CD14-positive monocyte (primary cell): ENCODE results near the gene USP24. TPM values are rescaled to one million over a fixed set of nuclear protein-coding genes. Genes with fewer than 3 reads are reported as not detected.
A peak's percentile ranks its signal among the peaks of the same experiment; 100 is the strongest.

ENCODE experiments used
- DNase-seq, 3 donors: peaks; one replicate each; pipeline ENCODE4 v3.0.0-alpha.2; 2011 to 2022
- H2AFZ ChIP-seq: 2 replicates; pipeline ENCODE4 v1.6.0; 2012; ENCODE audit warnings: mild to moderate bottlenecking, low read depth, low read length, inconsistent platforms; ENCODE audit not compliant: insufficient read depth, poor library complexity, severe bottlenecking
- H3K27ac ChIP-seq, 2 donors: 1 replicate in 1 of 2; 2 replicates in 1 of 2; pipeline ENCODE4 v1.5.1; 2012 to 2013; ENCODE audit warnings: low read length in 2 of 2, control low read depth in 1 of 2, inconsistent platforms in 1 of 2, low read depth in 1 of 2, mild to moderate bottlenecking in 1 of 2
- H3K27me3 ChIP-seq, 2 donors: one replicate each; pipeline versions ENCODE4 v1.6.0 to v1.6.1; 2011 to 2013; ENCODE audit warnings: low read length in 2 of 2; ENCODE audit not compliant: control insufficient read depth in 2 of 2, insufficient read depth in 2 of 2
- H3K36me3 ChIP-seq, 2 donors: replicated peaks in 1 of 2; 1 replicate in 1 of 2; 2 replicates in 1 of 2; pipeline versions ENCODE4 v1.5.1 to v1.6.1; 2012 to 2013; ENCODE audit warnings: low read length in 2 of 2, control low read depth in 1 of 2, inconsistent platforms in 1 of 2, mild to moderate bottlenecking in 1 of 2; ENCODE audit not compliant: insufficient read depth in 2 of 2, control insufficient read depth in 1 of 2
- H3K4me1 ChIP-seq, 2 donors: 1 replicate in 1 of 2; 2 replicates in 1 of 2; pipeline versions ENCODE4 v1.5.1 to v1.6.1; 2012 to 2013; ENCODE audit warnings: low read length in 2 of 2, control low read depth in 1 of 2, inconsistent platforms in 1 of 2, mild to moderate bottlenecking in 1 of 2, moderate library complexity in 1 of 2; ENCODE audit not compliant: insufficient read depth in 2 of 2, control insufficient read depth in 1 of 2
- H3K4me2 ChIP-seq: replicated peaks from 2 replicates; pipeline ENCODE3; 2012; ENCODE audit warnings: low read length, moderate library complexity, mild to moderate bottlenecking; ENCODE audit not compliant: poor library complexity, severe bottlenecking; ENCODE audit errors: extremely low read depth
- H3K4me3 ChIP-seq, 3 experiments: fragments of 200-600 bp in 1 of 3; sonication (generic) in 1 of 3; replicated peaks in 1 of 3; 1 replicate in 2 of 3; 2 replicates in 1 of 3; pipeline ENCODE4 v1.5.1; 2011 to 2013; ENCODE audit warnings: low read length in 3 of 3, mild to moderate bottlenecking in 3 of 3, control low read depth in 2 of 3, low read depth in 2 of 3, inconsistent platforms in 1 of 3, moderate library complexity in 1 of 3
- H3K79me2 ChIP-seq: 2 replicates; pipeline ENCODE4 v1.6.0; 2012; ENCODE audit warnings: mild to moderate bottlenecking, control low read depth, inconsistent platforms, low read length, moderate library complexity; ENCODE audit not compliant: insufficient read depth
- H3K9ac ChIP-seq: 2 replicates; pipeline ENCODE4 v1.6.0; 2017; ENCODE audit warnings: low read length, mild to moderate bottlenecking; ENCODE audit not compliant: insufficient read depth, poor library complexity, severe bottlenecking
- H3K9me3 ChIP-seq, 2 donors: replicated peaks in 1 of 2; 1 replicate in 1 of 2; 2 replicates in 1 of 2; pipeline versions ENCODE4 v1.5.1 to v1.6.1; 2012 to 2013; ENCODE audit warnings: low read length in 2 of 2, control low read depth in 1 of 2; ENCODE audit not compliant: control insufficient read depth in 1 of 2, insufficient read depth in 1 of 2
- H4K20me1 ChIP-seq: 2 replicates; pipeline ENCODE4 v1.6.0; 2012; ENCODE audit warnings: mild to moderate bottlenecking, low read length, control low read depth, moderate library complexity; ENCODE audit not compliant: insufficient read depth
- H3K27ac Mint-ChIP-seq, 7 donors: one replicate each; pipeline ENCODE4 v1.8.0; 2020; ENCODE audit warnings: mild to moderate bottlenecking in 7 of 7, mixed read lengths in 7 of 7, moderate library complexity in 6 of 7, inconsistent platforms in 2 of 7
- H3K27me3 Mint-ChIP-seq, 3 donors: one replicate each; pipeline ENCODE4 v1.8.0; 2021 to 2022; ENCODE audit warnings: low read depth in 3 of 3, mild to moderate bottlenecking in 3 of 3, mixed read lengths in 3 of 3, moderate library complexity in 3 of 3, inconsistent platforms in 1 of 3
- H3K36me3 Mint-ChIP-seq, 2 donors: one replicate each; pipeline ENCODE4 v1.8.0; 2020; ENCODE audit warnings: mixed read lengths in 2 of 2, inconsistent platforms in 1 of 2, mild to moderate bottlenecking in 1 of 2
- H3K4me1 Mint-ChIP-seq: one replicate; pipeline ENCODE4 v1.8.0; 2020; ENCODE audit warnings: mild to moderate bottlenecking, mixed read lengths
- H3K4me3 Mint-ChIP-seq, 2 donors: one replicate each; pipeline ENCODE4 v1.8.0; 2020; ENCODE audit warnings: mild to moderate bottlenecking in 2 of 2, mixed read lengths in 2 of 2, moderate library complexity in 1 of 2
- H3K9me3 Mint-ChIP-seq, 7 donors: one replicate each; pipeline ENCODE4 v1.8.0; 2020 to 2022; ENCODE audit warnings: mixed read lengths in 7 of 7, mild to moderate bottlenecking in 6 of 7, moderate library complexity in 6 of 7, inconsistent platforms in 2 of 7
- WGBS: methylation state at CpG from one replicate; pipeline ENCODE4 v1.1.5; 2013; ENCODE audit warnings: missing lambda C conversion rate; ENCODE audit not compliant: insufficient coverage; 5-methylcytosine and 5-hydroxymethylcytosine counted together
- intact Hi-C, 2 donors: fragments of 100-400 bp; cut with micrococcal nuclease; formaldehyde crosslinking; loops; one replicate each; pipeline versions ENCODE4 v1.15.0 to v1.15.1; 2023
- polyA plus RNA-seq, 3 donors: library from polyadenylated mRNA; depleted of rRNA in 1 of 3; unstranded in 2 of 3; stranded (reverse) in 1 of 3; fragments of 300-500 nt in 2 of 3; fragments of >200 nt in 1 of 3; fragmentation: Illumina TruSeq in 2 of 3; gene quantifications; 1 replicate in 2 of 3; 2 replicates in 1 of 3; pipeline ENCODE4 v1.2.3, GENCODE V29; 2012 to 2021
- TF ChIP-seq, protein P1 (sequence below): fragments of 200-600 bp; IDR thresholded peaks from one replicate; pipeline ENCODE4 v1.8.0; 2022; ENCODE audit warnings: antibody characterized with exemption, mild to moderate bottlenecking

The USP24 gene
- polyA plus RNA-seq, 3 donors = 1.1 to 14.2 (median 2.1) TPM

DNA sequence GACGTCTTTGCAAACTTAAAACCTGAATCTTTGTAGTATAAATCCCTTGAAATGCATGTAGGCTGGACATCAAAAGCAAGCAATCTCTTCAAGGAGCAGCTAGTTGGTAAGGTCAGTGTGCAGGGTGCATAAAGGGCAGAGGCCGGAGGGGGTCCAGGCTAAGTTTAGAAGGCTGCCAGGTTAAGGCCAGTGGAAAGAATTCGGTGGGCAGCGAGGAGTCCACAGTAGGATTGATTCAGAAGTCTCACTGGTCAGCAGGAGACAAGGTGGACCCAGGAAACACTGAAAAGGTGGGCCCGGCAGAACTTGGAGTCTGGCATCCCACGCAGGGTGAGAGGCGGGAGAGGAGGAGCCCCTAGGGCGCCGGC is 176.2 kb downstream of the USP24 start:
- H3K36me3 ChIP-seq = no peaks in the 10 kb centered on the region
- H3K27me3 ChIP-seq = peaks cover 30 to 49% of the 10 kb centered on the region in 2 donors
- no peak overlapping the region for H3K4me3 ChIP-seq
- Mint-ChIP-seq H3K9me3 (peaks cover 0 to 10% (median 2%) of the 10 kb centered on the region in 7 donors), H3K36me3 (no peaks in the 10 kb centered on the region), H3K27ac (no peak overlapping the region), H3K4me1 (peaks cover 36% of the 10 kb centered on the region), H3K4me3 (peak overlapping the region in 1 of 2 donors; percentile 88), H3K27me3 (peaks cover 53 to 72% (median 58%) of the 10 kb centered on the region in 3 donors)
- TF ChIP-seq, protein P1, sequence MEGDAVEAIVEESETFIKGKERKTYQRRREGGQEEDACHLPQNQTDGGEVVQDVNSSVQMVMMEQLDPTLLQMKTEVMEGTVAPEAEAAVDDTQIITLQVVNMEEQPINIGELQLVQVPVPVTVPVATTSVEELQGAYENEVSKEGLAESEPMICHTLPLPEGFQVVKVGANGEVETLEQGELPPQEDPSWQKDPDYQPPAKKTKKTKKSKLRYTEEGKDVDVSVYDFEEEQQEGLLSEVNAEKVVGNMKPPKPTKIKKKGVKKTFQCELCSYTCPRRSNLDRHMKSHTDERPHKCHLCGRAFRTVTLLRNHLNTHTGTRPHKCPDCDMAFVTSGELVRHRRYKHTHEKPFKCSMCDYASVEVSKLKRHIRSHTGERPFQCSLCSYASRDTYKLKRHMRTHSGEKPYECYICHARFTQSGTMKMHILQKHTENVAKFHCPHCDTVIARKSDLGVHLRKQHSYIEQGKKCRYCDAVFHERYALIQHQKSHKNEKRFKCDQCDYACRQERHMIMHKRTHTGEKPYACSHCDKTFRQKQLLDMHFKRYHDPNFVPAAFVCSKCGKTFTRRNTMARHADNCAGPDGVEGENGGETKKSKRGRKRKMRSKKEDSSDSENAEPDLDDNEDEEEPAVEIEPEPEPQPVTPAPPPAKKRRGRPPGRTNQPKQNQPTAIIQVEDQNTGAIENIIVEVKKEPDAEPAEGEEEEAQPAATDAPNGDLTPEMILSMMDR = no peak
- H2AFZ ChIP-seq = no peak overlapping the region
- H3K79me2 ChIP-seq = no peaks in the 10 kb centered on the region
- WGBS = 52% methylated on average over 9 of the region's 9 CpGs
- H3K9ac ChIP-seq = no peak overlapping the region
- H3K27ac ChIP-seq = no peak overlapping the region
- intact Hi-C loops = no loop called here
- H4K20me1 ChIP-seq = no peaks in the 10 kb centered on the region
- H3K9me3 ChIP-seq = peaks cover 0 to 11% of the 10 kb centered on the region in 2 donors
- no peak for DNase-seq
- H3K4me2 ChIP-seq = no peak overlapping the region
- H3K4me1 ChIP-seq = peaks cover 17 to 27% of the 10 kb centered on the region in 2 donors

DNA sequence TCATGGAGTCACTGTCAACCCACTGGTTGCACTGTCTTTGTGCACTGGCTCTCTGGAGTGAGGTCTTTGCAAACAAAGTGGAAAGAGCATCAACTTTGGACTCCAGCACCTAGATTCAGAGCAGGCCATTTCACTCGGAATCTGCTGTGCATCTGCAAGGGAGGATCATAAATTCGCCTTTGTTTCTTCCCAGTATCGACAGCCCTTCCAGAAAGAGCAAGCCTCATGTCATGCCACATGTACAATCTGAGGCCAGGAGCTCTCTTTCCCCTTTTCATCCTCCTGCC is 176.7 kb downstream of the USP24 start:
- peaks cover 53 to 74% (median 61%) of the 10 kb centered on the region in 3 donors for H3K27me3 Mint-ChIP-seq
- no peak overlapping the region for H3K9ac ChIP-seq

More for the DNA sequence above, 176.7 kb downstream of the USP24 start:
- Mint-ChIP-seq H3K4me3 (peak overlapping the region in 1 of 2 donors; percentile 88), H3K9me3 (peaks cover 0 to 10% (median 2%) of the 10 kb centered on the region in 7 donors), H3K27ac (no peak overlapping the region), H3K4me1 (peaks cover 36% of the 10 kb centered on the region), H3K36me3 (no peaks in the 10 kb centered on the region)
- H3K79me2 ChIP-seq = no peaks in the 10 kb centered on the region
- no peak overlapping the region for H3K27ac ChIP-seq
- H3K36me3 ChIP-seq = no peaks in the 10 kb centered on the region
- peaks cover 32 to 49% of the 10 kb centered on the region in 2 donors for H3K27me3 ChIP-seq
- H4K20me1 ChIP-seq = no peaks in the 10 kb centered on the region
- TF ChIP-seq, protein P1 = no peak
- intact Hi-C loops = no loop called here
- peaks cover 0 to 11% of the 10 kb centered on the region in 2 donors for H3K9me3 ChIP-seq
- H3K4me1 ChIP-seq = peaks cover 17 to 27% of the 10 kb centered on the region in 2 donors
- no peak overlapping the region for H3K4me3 ChIP-seq
- no peak for DNase-seq
- WGBS = 97% methylated on average over 3 of the region's 3 CpGs
- no peak overlapping the region for H3K4me2 ChIP-seq
- no peak overlapping the region for H2AFZ ChIP-seq
